ENCODE measurements around the gene PSMB5.

PSMB5 gene

GRCh38 chr14:23055147-23055550 is 20.4 kb upstream of the PSMB5 start:
- POLR2A ChIA-PET: interaction anchor here (0.9 to 2.1 kb wide), 3 partner anchors 48 to 74 kb away, joined by 3 to 8 read pairs (median 6); partner anchors contain the start of gene AJUBA
- CTCF ChIA-PET: interaction anchor here (0.6 to 16.2 kb wide), 16 partner anchors 9 to 125 kb away, joined by 3 to 469 read pairs (median 4); partner anchors contain the start of gene AJUBA
- peaks cover 12 to 62% of the 10 kb centered on the region in 2 experiments for H3K36me3 ChIP-seq (ENCODE audit: control insufficient read depth in 2 of 2, insufficient read depth in 1 of 2, low read length in 2 of 2)
- no peak overlapping the region for H3K4me3 ChIP-seq (ENCODE audit: low read depth, low read length)
- no peak overlapping the region for H3K27ac ChIP-seq (ENCODE audit: extremely low read depth, low read depth, low read length)
- 0 out of 2 replicates have a peak, but pooled peaks have one; percentile 31 for TF ChIP-seq PRDM10 (tag by site-specific recombination; IDR thresholded peaks at IDR 0.05)
- no peak for TF ChIP-seq KLF16 (tag by site-specific recombination; IDR thresholded peaks at IDR 0.05)
- H3K4me1 ChIP-seq (ENCODE audit: control insufficient read depth, insufficient read depth, low read length): peaks cover 4% of the 10 kb centered on the region; the same call in 1 of the 2 replicates
- no peaks in the 10 kb centered on the region for H3K9me3 ChIP-seq (ENCODE audit: control insufficient read depth, insufficient read depth, low read depth, low read length)

GRCh38 chr14:23054000-23054811 is 19.5 kb upstream of the PSMB5 start:
- Histone ChIP-seq H3K4me1 (ENCODE audit: control insufficient read depth, insufficient read depth, low read length) (peaks cover 4% of the 10 kb centered on the region; the same call in 1 of the 2 replicates), H3K4me3 (ENCODE audit: low read depth, low read length) (no peak overlapping the region), H3K36me3 (ENCODE audit: control insufficient read depth in 2 of 2, insufficient read depth in 1 of 2, low read length in 2 of 2) (peaks cover 2 to 64% of the 10 kb centered on the region in 2 experiments; a peak in 2 of 3 replicates), H3K27ac (ENCODE audit: extremely low read depth, low read depth, low read length) (no peak overlapping the region), H3K9me3 (ENCODE audit: control insufficient read depth, insufficient read depth, low read depth, low read length) (no peaks in the 10 kb centered on the region)
- POLR2A ChIA-PET: interaction anchor here (0.8 kb wide), 1 partner anchor 59 kb away, joined by 5 read pairs; no protein-coding TSS in a partner anchor
- TF ChIP-seq IKZF3 (tag by site-specific recombination; IDR thresholded peaks at IDR 0.05) (no peak), ZNF2 (tag by site-specific recombination; IDR thresholded peaks at IDR 0.05) (no peak), GLIS2 (tag by site-specific recombination; IDR thresholded peaks at IDR 0.05) (0 out of 2 replicates have a peak, but pooled peaks have one; percentile 14), ZNF354C (tag by site-specific recombination; IDR thresholded peaks at IDR 0.05; ENCODE audit: borderline replicate concordance, low read depth) (no peak), ZNF248 (tag by site-specific recombination; IDR thresholded peaks at IDR 0.05) (no peak), ZNF837 (tag by site-specific recombination; IDR thresholded peaks at IDR 0.05) (no peak), ZNF654 (tag by site-specific recombination; IDR thresholded peaks at IDR 0.05; ENCODE audit: low read depth) (peak; percentile 20), KLF17 (tag by site-specific recombination; IDR thresholded peaks at IDR 0.05) (no peak), GLI2 (tag by site-specific recombination; IDR thresholded peaks at IDR 0.05; ENCODE audit: borderline replicate concordance, low read depth) (no peak), CTCF (tag by site-specific recombination; IDR thresholded peaks at IDR 0.05) (peak; percentile 70), ZNF677 (tag by site-specific recombination; IDR thresholded peaks at IDR 0.05) (no peak), ZBTB17 (tag by site-specific recombination; IDR thresholded peaks at IDR 0.05) (no peak), ZNF785 (tag by site-specific recombination; IDR thresholded peaks at IDR 0.05) (no peak), ZBTB6 (tag by site-specific recombination; IDR thresholded peaks at IDR 0.05) (no peak), PRDM6 (tag by site-specific recombination; IDR thresholded peaks at IDR 0.05) (no peak), SETDB1 (IDR thresholded peaks at IDR 0.05; ENCODE audit: insufficient read length, low read length) (no peak)
- CTCF ChIA-PET: interaction anchor here (0.5 to 16.2 kb wide), 5 partner anchors 14 to 81 kb away, joined by 3 to 469 read pairs (median 23); partner anchors contain the start of gene AJUBA

All from HEK293 (cell line).